Liver (tissue), 9 donors: ENCODE data around the gene KRT36. TPM values are rescaled to one million over a fixed set of nuclear protein-coding genes. Genes with fewer than 3 reads are reported as not detected.

Source experiments
- DNase-seq: peaks from one replicate; pipeline ENCODE4 v3.0.0-alpha.2; 2017; ENCODE audit warnings: low spot score
- H3K27ac ChIP-seq, 2 donors: one replicate each; pipeline ENCODE4 v1.7.0; 2013; ENCODE audit warnings: inconsistent platforms in 2 of 2, low read length in 2 of 2, control low read depth in 1 of 2, low read depth in 1 of 2, mild to moderate bottlenecking in 1 of 2
- H3K27me3 ChIP-seq, 4 donors: one replicate each; pipeline versions ENCODE4 v1.6.1 to v1.7.0; 2013; ENCODE audit warnings: low read length in 3 of 4, inconsistent platforms in 1 of 4, mild to moderate bottlenecking in 1 of 4, moderate library complexity in 1 of 4; ENCODE audit not compliant: control insufficient read depth in 4 of 4, insufficient read depth in 4 of 4
- H3K36me3 ChIP-seq, 4 donors: one replicate each; pipeline versions ENCODE4 v1.6.1 to v1.7.0; 2013; ENCODE audit warnings: low read length in 3 of 4, mild to moderate bottlenecking in 3 of 4, low read depth in 1 of 4, moderate library complexity in 1 of 4; ENCODE audit not compliant: control insufficient read depth in 4 of 4, insufficient read depth in 3 of 4
- H3K4me1 ChIP-seq, 4 donors: one replicate each; pipeline versions ENCODE4 v1.6.1 to v1.7.0; 2013; ENCODE audit warnings: low read length in 3 of 4, mild to moderate bottlenecking in 3 of 4, moderate library complexity in 1 of 4; ENCODE audit not compliant: control insufficient read depth in 4 of 4, insufficient read depth in 4 of 4
- H3K4me3 ChIP-seq, 3 donors: one replicate each; pipeline versions ENCODE4 v1.6.1 to v1.7.0; 2013; ENCODE audit warnings: low read length in 3 of 3, control low read depth in 1 of 3, low read depth in 1 of 3, mild to moderate bottlenecking in 1 of 3
- H3K9ac ChIP-seq, 2 donors: one replicate each; pipeline ENCODE4 v1.7.0; 2013; ENCODE audit warnings: low read length in 2 of 2, mild to moderate bottlenecking in 2 of 2, moderate library complexity in 2 of 2, control low read depth in 1 of 2, low read depth in 1 of 2
- H3K9me3 ChIP-seq, 4 donors: one replicate each; pipeline versions ENCODE4 v1.6.1 to v1.7.0; 2013; ENCODE audit warnings: low read length in 3 of 4; ENCODE audit not compliant: control insufficient read depth in 4 of 4
- EGR1 ChIP-seq, 2 donors: IDR thresholded peaks; 2 replicates each; pipeline ENCODE4 v1.6.1; 2016 to 2018; ENCODE audit warnings: antibody characterized with exemption in 2 of 2, low read depth in 2 of 2
- FOXA1 ChIP-seq: IDR thresholded peaks from 2 replicates; pipeline ENCODE4 v1.6.1; 2016; ENCODE audit warnings: antibody characterized with exemption
- FOXA2 ChIP-seq: IDR thresholded peaks from 2 replicates; pipeline ENCODE4 v1.6.1; 2016; ENCODE audit warnings: antibody characterized with exemption
- GABPA ChIP-seq, 2 donors: IDR thresholded peaks in 1 of 2; conservative IDR thresholded peaks in 1 of 2; 2 replicates each; pipeline ENCODE4 v1.6.1; 2016; ENCODE audit warnings: antibody characterized with exemption in 2 of 2, mild to moderate bottlenecking in 1 of 2, moderate library complexity in 1 of 2
- HNF4A ChIP-seq, 2 donors: conservative IDR thresholded peaks; 2 replicates each; pipeline ENCODE4 v1.6.1; 2016; ENCODE audit warnings: antibody characterized with exemption in 2 of 2, mild to moderate bottlenecking in 2 of 2
- HNF4G ChIP-seq: IDR thresholded peaks from 2 replicates; pipeline ENCODE4 v1.6.1; 2016; ENCODE audit warnings: antibody characterized with exemption
- JUND ChIP-seq, 2 donors: IDR thresholded peaks; 2 replicates each; pipeline ENCODE4 v1.6.1; 2016; ENCODE audit warnings: antibody characterized with exemption in 2 of 2
- NR2F2 ChIP-seq: IDR thresholded peaks from 2 replicates; pipeline ENCODE4 v1.6.1; 2016; ENCODE audit warnings: antibody characterized with exemption
- RAD21 ChIP-seq, 2 donors: IDR thresholded peaks; 2 replicates each; pipeline ENCODE4 v1.6.1; 2016; ENCODE audit warnings: antibody characterized with exemption in 2 of 2, mild to moderate bottlenecking in 2 of 2
- RXRA ChIP-seq, 2 donors: IDR thresholded peaks; 2 replicates each; pipeline ENCODE4 v1.6.1; 2017 to 2018; ENCODE audit warnings: antibody characterized with exemption in 2 of 2, mild to moderate bottlenecking in 1 of 2
- SP1 ChIP-seq: IDR thresholded peaks from 2 replicates; pipeline ENCODE4 v1.6.1; 2018; ENCODE audit warnings: antibody characterized with exemption, mild to moderate bottlenecking
- TAF1 ChIP-seq: conservative IDR thresholded peaks from 2 replicates; pipeline ENCODE4 v1.6.1; 2016; ENCODE audit warnings: antibody characterized with exemption, mild to moderate bottlenecking
- YY1 ChIP-seq: IDR thresholded peaks from 2 replicates; pipeline ENCODE4 v1.6.1; 2016; ENCODE audit warnings: antibody characterized with exemption, mild to moderate bottlenecking
- WGBS: extraction: QIAGEN DNeasy Blood & Tissue Kit; methylation state at CpG from one replicate; pipeline ENCODE4 v1.1.7; 2013; 5-methylcytosine and 5-hydroxymethylcytosine counted together
- polyA plus RNA-seq, 2 donors: library from polyadenylated mRNA; stranded (reverse) in 1 of 2; unstranded in 1 of 2; fragments of 200-250 nt in 1 of 2; fragments of >200 nt in 1 of 2; fragmentation: Nextera tagmentation in 1 of 2; extraction: Ambion mirVana in 1 of 2; gene quantifications; one replicate each; pipeline versions ENCODE4 v1.2.1 to v1.2.3, GENCODE V29; 2013 to 2015
- total RNA-seq, 2 donors: library from RNA; depleted of rRNA; stranded (reverse); fragments of >200 nt; gene quantifications; one replicate each; pipeline ENCODE4 v1.2.3, GENCODE V29; 2014
- TF ChIP-seq, protein P1 (sequence below): IDR thresholded peaks from 2 replicates; pipeline ENCODE4 v1.6.1; 2016; ENCODE audit warnings: antibody characterized with exemption, mild to moderate bottlenecking
- TF ChIP-seq, protein P2 (sequence below): IDR thresholded peaks from 2 replicates; pipeline ENCODE4 v1.6.1; 2016; ENCODE audit warnings: antibody characterized with exemption
- TF ChIP-seq, protein P3 (sequence below): IDR thresholded peaks from 2 replicates; pipeline ENCODE4 v1.6.1; 2016; ENCODE audit warnings: antibody characterized with exemption
- TF ChIP-seq, protein P4 (sequence below): fragments of 150-350 bp; IDR thresholded peaks from 2 replicates; pipeline ENCODE4 v1.5.1; 2017; ENCODE audit warnings: improper control_type of control experiment, low read depth, low read length; ENCODE audit not compliant: missing input control
- TF ChIP-seq, protein P5 (sequence below): IDR thresholded peaks from 2 replicates; pipeline ENCODE4 v1.6.1; 2016; ENCODE audit warnings: antibody characterized with exemption
- donor health status: healthy.
- donor health status: healthy.
- donor health status: healthy.
- donor health status: healthy.
- donor health status: healthy.

The KRT36 gene
- total and polyA plus RNA-seq, 4 donors: 0.05 TPM; not detected in 3

DNA sequence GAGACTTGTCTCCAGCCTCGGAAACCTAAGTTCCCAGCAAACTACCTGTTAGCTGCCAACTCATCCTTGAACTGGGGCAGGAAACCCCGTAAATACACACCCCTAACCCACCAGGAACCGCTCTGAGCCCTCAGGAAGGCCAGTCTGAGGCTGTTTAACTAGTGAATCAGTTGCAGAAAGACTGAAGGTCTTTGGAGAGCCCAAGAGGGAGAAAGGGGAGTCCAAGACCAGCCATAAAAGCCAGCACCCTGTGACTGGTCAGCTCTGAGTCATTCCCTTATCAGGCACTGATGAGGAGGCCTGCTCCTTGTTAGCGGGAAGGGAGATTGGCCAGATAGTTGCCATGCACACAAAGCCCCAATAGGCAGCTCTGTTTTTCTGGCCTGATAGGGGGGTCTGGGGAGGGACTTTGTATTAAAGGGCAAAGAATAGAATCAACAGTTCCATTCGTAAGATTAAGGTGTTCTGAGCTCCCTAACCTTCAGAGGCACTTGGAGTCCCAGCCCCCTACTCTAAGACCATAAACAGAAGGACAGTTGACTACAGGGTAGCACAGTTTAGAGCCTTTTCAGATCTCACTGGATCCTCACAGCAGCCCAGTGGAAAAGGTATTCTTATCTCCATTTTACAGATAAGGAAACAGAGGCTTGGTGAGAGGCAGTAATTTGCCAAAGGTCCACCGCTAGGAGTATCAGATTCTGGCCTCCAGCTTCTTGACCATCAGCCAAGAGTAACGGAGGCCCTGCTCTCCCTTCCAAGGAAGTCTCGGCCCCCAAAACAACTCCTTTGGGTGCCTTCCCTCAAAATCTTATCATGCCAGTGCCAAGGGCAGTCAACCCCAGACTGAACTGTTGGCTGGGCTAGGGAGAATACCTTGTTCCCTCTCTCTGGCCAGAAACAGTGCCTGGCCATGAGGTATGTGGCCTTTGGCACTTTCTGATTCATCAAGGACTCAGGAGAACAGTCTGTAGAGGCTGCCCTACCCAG lies 40.6 kb upstream of the KRT36 start:
- no peaks in the 10 kb centered on the region for H3K36me3 ChIP-seq
- peaks cover 0 to 9% (median 6%) of the 10 kb centered on the region in 4 donors for H3K27me3 ChIP-seq
- H3K4me1 ChIP-seq: peaks cover 0 to 10% (median 4%) of the 10 kb centered on the region in 4 donors
- WGBS: 79% methylated on average over 8 of the region's 8 CpGs
- H3K27ac ChIP-seq: no peak overlapping the region
- no peak overlapping the region for H3K9ac ChIP-seq
- no peak for DNase-seq
- H3K4me3 ChIP-seq: no peak overlapping the region
- no peak for TF ChIP-seq HNF4A (conservative IDR thresholded peaks at IDR 0.05)
- TF ChIP-seq, protein P1, sequence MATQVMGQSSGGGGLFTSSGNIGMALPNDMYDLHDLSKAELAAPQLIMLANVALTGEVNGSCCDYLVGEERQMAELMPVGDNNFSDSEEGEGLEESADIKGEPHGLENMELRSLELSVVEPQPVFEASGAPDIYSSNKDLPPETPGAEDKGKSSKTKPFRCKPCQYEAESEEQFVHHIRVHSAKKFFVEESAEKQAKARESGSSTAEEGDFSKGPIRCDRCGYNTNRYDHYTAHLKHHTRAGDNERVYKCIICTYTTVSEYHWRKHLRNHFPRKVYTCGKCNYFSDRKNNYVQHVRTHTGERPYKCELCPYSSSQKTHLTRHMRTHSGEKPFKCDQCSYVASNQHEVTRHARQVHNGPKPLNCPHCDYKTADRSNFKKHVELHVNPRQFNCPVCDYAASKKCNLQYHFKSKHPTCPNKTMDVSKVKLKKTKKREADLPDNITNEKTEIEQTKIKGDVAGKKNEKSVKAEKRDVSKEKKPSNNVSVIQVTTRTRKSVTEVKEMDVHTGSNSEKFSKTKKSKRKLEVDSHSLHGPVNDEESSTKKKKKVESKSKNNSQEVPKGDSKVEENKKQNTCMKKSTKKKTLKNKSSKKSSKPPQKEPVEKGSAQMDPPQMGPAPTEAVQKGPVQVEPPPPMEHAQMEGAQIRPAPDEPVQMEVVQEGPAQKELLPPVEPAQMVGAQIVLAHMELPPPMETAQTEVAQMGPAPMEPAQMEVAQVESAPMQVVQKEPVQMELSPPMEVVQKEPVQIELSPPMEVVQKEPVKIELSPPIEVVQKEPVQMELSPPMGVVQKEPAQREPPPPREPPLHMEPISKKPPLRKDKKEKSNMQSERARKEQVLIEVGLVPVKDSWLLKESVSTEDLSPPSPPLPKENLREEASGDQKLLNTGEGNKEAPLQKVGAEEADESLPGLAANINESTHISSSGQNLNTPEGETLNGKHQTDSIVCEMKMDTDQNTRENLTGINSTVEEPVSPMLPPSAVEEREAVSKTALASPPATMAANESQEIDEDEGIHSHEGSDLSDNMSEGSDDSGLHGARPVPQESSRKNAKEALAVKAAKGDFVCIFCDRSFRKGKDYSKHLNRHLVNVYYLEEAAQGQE: no peak
- no peak for TF ChIP-seq RAD21 (IDR thresholded peaks at IDR 0.05)
- TF ChIP-seq HNF4G: no peak
- no peak for TF ChIP-seq TAF1
- TF ChIP-seq SP1: no peak
- no peaks in the 10 kb centered on the region for H3K9me3 ChIP-seq

DNA sequence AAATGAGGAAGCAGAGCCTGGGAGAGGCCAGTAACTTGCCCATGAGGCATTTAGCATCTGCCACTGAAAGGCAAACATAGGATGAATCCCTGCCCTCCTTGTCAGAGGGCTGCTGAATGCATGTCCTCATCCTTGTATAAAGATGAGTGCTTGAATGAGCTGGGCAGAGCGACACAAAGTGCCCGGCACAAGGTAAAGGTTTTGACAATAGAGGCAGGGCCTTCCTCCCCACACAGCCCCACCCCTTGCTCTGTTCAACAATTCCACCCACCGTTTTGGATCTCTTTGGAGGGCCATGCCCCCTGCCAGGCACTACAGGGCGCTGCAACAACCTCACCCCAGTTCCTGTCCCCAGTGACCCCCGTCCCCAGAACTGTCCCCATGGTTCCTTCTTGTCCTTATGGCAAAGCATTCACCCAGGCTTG lies 39.8 kb upstream of the KRT36 start:
- H3K9me3 ChIP-seq: no peaks in the 10 kb centered on the region
- WGBS: 77% methylated on average over 5 of the region's 5 CpGs
- TF ChIP-seq RXRA (IDR thresholded peaks at IDR 0.05) (no peak), JUND (IDR thresholded peaks at IDR 0.05) (no peak), RAD21 (IDR thresholded peaks at IDR 0.05) (no peak), NR2F2 (no peak), FOXA2 (no peak), TAF1 (no peak), FOXA1 (no peak), GABPA (IDR thresholded peaks at IDR 0.05 in 1 of 2, conservative IDR thresholded peaks at IDR 0.05 in 1 of 2) (no peak), SP1 (no peak), YY1 (no peak), HNF4A (conservative IDR thresholded peaks at IDR 0.05) (no peak), EGR1 (IDR thresholded peaks at IDR 0.05; ENCODE audit: low read depth in 2 of 2) (no peak), HNF4G (no peak)
- TF ChIP-seq, protein P2, sequence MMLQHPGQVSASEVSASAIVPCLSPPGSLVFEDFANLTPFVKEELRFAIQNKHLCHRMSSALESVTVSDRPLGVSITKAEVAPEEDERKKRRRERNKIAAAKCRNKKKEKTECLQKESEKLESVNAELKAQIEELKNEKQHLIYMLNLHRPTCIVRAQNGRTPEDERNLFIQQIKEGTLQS: no peak
- TF ChIP-seq, protein P1: no peak
- TF ChIP-seq, protein P3, sequence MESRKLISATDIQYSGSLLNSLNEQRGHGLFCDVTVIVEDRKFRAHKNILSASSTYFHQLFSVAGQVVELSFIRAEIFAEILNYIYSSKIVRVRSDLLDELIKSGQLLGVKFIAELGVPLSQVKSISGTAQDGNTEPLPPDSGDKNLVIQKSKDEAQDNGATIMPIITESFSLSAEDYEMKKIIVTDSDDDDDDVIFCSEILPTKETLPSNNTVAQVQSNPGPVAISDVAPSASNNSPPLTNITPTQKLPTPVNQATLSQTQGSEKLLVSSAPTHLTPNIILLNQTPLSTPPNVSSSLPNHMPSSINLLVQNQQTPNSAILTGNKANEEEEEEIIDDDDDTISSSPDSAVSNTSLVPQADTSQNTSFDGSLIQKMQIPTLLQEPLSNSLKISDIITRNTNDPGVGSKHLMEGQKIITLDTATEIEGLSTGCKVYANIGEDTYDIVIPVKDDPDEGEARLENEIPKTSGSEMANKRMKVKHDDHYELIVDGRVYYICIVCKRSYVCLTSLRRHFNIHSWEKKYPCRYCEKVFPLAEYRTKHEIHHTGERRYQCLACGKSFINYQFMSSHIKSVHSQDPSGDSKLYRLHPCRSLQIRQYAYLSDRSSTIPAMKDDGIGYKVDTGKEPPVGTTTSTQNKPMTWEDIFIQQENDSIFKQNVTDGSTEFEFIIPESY: no peak
- TF ChIP-seq, protein P4, sequence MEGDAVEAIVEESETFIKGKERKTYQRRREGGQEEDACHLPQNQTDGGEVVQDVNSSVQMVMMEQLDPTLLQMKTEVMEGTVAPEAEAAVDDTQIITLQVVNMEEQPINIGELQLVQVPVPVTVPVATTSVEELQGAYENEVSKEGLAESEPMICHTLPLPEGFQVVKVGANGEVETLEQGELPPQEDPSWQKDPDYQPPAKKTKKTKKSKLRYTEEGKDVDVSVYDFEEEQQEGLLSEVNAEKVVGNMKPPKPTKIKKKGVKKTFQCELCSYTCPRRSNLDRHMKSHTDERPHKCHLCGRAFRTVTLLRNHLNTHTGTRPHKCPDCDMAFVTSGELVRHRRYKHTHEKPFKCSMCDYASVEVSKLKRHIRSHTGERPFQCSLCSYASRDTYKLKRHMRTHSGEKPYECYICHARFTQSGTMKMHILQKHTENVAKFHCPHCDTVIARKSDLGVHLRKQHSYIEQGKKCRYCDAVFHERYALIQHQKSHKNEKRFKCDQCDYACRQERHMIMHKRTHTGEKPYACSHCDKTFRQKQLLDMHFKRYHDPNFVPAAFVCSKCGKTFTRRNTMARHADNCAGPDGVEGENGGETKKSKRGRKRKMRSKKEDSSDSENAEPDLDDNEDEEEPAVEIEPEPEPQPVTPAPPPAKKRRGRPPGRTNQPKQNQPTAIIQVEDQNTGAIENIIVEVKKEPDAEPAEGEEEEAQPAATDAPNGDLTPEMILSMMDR: no peak
- TF ChIP-seq, protein P5, sequence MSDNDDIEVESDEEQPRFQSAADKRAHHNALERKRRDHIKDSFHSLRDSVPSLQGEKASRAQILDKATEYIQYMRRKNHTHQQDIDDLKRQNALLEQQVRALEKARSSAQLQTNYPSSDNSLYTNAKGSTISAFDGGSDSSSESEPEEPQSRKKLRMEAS: no peak
- no peak overlapping the region for H3K27ac ChIP-seq
- peaks cover 0 to 9% (median 6%) of the 10 kb centered on the region in 4 donors for H3K27me3 ChIP-seq
- H3K9ac ChIP-seq: no peak overlapping the region
- no peak overlapping the region for H3K4me3 ChIP-seq
- no peak for DNase-seq
- H3K4me1 ChIP-seq: peaks cover 0 to 10% (median 4%) of the 10 kb centered on the region in 4 donors
- H3K36me3 ChIP-seq: no peaks in the 10 kb centered on the region
